Measurements from ENCODE around the gene PRORP.
A peak's percentile ranks its signal among the peaks of the same experiment; 100 is the strongest.
"Not testable (repeated sequence)": the region's sequence is repeated elsewhere in the genome, so short reads cannot be mapped to it uniquely, and the experiment has no call there.

PRORP gene

GRCh38 chr14:35138585-35138984 is 16.2 kb downstream of the PRORP start:
- no peak for DNase-seq (ENCODE audit: low read depth in 3 of 3)

DNA sequence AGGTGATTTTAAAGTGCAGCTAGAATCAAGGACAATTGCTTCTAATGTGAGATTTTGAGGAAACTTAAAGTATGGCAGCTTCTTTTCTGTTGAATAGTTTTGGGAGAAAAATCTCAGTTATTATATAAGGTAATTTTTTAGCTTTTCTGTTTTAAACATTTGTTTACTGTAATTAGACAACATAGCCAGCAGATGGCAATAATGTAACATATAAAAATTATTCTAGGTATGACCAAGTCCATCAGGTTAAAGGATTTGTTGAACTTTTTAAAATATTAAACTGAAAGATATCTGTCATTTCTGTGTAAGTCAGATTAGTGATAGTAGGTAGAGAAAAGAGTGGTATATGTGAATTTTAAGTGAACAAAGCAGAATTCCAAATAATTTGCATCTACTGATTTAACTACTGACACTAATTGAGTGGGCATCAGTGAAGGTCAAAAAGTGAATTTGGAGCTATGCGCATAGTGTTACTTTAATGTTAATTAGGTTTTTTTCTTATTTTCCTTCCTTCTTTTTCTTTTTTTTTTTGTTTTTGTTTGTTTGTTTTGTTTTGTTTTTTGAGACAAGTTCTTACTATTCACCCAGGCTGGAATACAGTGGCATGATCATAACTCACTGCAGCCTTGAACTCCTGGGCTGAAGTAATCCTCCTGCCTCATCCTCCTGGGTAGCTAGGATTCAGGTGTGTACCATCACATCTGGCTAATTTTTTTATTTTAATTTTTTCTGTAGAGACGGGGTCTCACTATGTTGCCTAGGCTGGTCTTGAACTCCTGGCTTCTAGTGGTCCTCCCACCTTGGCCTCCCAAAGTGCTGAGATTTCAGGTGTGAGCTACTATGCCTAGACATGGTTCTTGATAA is 18.6 kb downstream of the PRORP start:
- no peak for DNase-seq (ENCODE audit: low read depth in 3 of 3)

- DNase-seq (ENCODE audit: low read depth in 3 of 3) = no peak
Measured at GRCh38 chr14:35144029-35144428, 21.7 kb downstream of the PRORP start.

GRCh38 chr14:35146711-35147149 is 24.4 kb downstream of the PRORP start:
- DNase-seq (ENCODE audit: low read depth in 3 of 3) = no peak

DNA sequence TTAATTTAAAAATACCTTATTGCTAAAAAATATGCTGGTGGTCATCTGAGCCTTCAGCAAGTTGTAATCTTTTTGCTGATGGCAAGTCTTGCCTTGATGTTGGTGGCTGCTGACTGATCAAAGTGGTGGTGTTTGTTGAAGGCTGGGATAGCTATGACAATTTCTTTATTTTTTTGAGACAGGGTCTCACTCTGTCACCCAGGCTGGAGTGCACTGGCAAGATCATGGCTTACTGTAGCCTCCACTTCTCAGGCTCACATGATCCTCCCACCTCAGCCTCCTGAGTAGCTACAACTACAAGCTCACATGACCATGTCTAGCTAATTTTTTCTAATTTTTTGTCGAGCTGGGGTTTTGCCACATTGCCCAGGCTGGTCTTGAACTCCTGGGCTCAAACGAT is 24.8 kb downstream of the PRORP start:
- DNase-seq (ENCODE audit: low read depth in 3 of 3) = no peak

GRCh38 chr14:35147711-35148110 is 25.4 kb downstream of the PRORP start:
- DNase-seq (ENCODE audit: low read depth in 3 of 3) = no peak

- DNase-seq (ENCODE audit: low read depth in 3 of 3) = no peak
Measured at GRCh38 chr14:35149239-35149638, 26.9 kb downstream of the PRORP start.

GRCh38 chr14:35152531-35152930 is 30.2 kb downstream of the PRORP start:
- not testable (repeated sequence) for DNase-seq (ENCODE audit: low read depth in 3 of 3)

GRCh38 chr14:35154016-35154415 is 31.7 kb downstream of the PRORP start:
- DNase-seq (ENCODE audit: low read depth in 3 of 3) = no peak

- DNase-seq (ENCODE audit: low read depth in 3 of 3) = no peak
Measured at GRCh38 chr14:35155962-35156361, 33.6 kb downstream of the PRORP start.

DNA sequence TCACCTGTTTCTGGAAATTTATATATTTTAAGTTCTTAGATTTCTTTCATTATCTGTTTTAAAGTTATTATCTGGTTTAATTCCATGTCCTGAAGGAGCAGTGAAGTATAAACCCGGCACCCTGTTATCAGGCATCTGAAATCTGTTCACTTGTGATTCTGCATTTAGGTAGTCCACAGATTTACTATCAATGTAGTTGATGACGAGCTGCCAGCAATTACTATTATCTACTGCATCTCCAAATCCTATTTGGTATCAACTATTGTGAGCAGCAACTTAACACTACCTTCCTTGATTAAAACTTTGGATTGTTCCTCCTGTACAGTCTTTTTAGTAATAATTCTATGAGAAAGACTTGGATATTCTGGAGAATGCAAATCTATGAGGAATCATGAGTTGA is 36.1 kb downstream of the PRORP start:
- DNase-seq (ENCODE audit: low read depth in 3 of 3) = no peak

DNA sequence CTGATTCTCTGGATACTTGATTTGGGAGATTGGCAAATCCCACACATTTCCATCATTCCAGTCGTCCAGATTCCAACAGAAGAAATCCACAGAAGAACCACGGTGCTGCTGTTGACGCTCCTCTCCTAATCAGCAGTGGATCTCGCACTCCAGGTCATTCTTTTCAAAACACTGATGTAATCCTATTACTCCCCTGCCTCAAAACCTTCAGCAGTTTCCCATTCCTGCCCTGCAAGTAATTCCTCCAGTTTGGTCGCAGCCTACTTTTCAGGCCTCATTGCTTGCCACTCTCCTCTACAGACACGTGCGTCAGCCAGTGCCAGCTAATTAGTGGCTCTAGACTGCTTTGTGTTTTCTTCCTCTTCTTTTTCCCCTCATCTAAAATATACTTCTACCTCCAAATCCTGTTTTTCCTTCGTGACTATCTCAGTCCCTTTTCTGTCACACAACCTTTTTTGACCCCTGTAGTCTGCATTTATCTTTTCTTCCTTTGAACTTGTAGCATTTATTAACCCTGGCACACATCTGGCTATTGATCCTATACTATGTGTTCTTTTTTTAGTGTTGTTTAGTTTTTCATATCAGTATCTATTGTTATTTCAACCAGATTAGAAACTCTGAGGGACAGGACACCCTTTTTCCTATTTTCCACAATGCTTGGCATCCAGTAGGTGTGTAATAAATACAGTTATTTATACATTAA is 36.8 kb downstream of the PRORP start:
- DNase-seq (ENCODE audit: low read depth in 3 of 3) = no peak

- no peak for DNase-seq (ENCODE audit: low read depth in 3 of 3)
Measured at GRCh38 chr14:35159742-35160409, 37.5 kb downstream of the PRORP start.

DNA sequence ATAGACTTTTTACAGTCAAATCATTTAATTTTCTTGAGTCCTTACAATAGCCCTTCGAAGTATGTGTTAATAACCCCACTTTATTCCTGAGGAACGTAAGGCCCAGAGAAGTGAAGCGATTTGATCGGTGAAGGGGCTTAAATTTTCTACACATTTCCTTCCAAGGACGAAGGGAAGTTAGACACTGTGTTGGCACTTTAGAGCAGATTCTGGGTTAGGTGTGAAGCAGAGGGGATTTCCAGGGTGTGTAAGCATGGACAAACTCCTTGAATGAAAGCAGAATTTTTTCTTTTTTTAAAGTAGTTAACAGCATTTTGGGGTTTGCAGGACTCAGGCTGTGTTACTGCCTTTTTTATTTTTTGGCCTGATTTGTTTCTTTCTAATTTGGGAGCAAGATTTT is 38.9 kb downstream of the PRORP start:
- DNase-seq (ENCODE audit: low read depth in 3 of 3) = peak in 2 of 3 experiments; percentile 2 to 4

DNA sequence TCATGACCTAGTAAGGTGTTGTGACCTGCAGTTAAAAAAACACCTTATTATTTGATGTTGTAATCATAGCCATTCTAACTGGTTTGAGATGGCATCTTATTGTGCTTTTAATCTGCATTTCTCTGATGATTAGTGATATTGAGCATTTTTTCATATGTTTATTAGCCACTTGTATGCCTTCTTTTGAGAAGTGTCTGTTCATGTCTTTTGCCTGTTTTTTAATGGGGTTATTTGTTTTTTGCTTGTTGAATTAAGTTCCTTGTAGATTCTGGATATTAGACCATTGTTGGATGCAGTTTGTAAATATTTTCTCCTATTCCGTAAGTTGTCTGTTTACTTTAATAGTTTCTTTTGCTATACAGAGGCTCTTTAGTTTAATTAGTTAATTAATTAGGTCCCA is 41.0 kb downstream of the PRORP start:
- no peak for DNase-seq (ENCODE audit: low read depth in 3 of 3)

- DNase-seq (ENCODE audit: low read depth in 3 of 3) = no peak
Measured at GRCh38 chr14:35164849-35165248, 42.5 kb downstream of the PRORP start.

GRCh38 chr14:35167496-35167895 is 45.1 kb downstream of the PRORP start:
- DNase-seq (ENCODE audit: low read depth in 3 of 3) = no peak
